GM12892 (cell line): ENCODE data around the gene TRIM66.

Source experiments
- POLR2A ChIP-seq: IDR thresholded peaks from 2 replicates; pipeline ENCODE4 v1.6.1; 2011; ENCODE audit warnings: low read depth, low read length, control low read depth
- POLR2AphosphoS5 ChIP-seq: IDR thresholded peaks from 2 replicates; pipeline ENCODE4 v1.6.1; 2011; ENCODE audit warnings: low read depth, low read length, control low read depth
- TAF1 ChIP-seq: IDR thresholded peaks from 2 replicates; pipeline ENCODE4 v1.6.1; 2011; ENCODE audit warnings: low read depth, mild to moderate bottlenecking, control low read depth, low read length, borderline replicate concordance

GRCh38 chr11:8698379-8698851 is 15.9 kb upstream of the TRIM66 start:
- TF ChIP-seq POLR2A (no peak), POLR2AphosphoS5 (no peak), TAF1 (no peak)
